Renal cortex interstitium (tissue), 11 donors: ENCODE data around the gene KLF16. TPM values are rescaled to one million over a fixed set of nuclear protein-coding genes. Genes with fewer than 3 reads are reported as not detected.

Source experiments
- DNase-seq, 11 donors: peaks; one replicate each; pipeline ENCODE4 v3.0.0-alpha.2; 2013; ENCODE audit warnings: low read depth in 9 of 11, low spot score in 4 of 11; ENCODE audit errors: extremely low read depth in 1 of 11
- polyA plus RNA-seq, 3 donors: library from polyadenylated mRNA; unstranded; fragments of 120-200 nt; gene quantifications; one replicate each; pipeline ENCODE4 v1.2.1, GENCODE V29; 2013; ENCODE audit not compliant: insufficient read length in 3 of 3

Gene KLF16
- polyA plus RNA-seq, 3 donors: 5.4 to 10.1 (median 9.5) TPM

DNA sequence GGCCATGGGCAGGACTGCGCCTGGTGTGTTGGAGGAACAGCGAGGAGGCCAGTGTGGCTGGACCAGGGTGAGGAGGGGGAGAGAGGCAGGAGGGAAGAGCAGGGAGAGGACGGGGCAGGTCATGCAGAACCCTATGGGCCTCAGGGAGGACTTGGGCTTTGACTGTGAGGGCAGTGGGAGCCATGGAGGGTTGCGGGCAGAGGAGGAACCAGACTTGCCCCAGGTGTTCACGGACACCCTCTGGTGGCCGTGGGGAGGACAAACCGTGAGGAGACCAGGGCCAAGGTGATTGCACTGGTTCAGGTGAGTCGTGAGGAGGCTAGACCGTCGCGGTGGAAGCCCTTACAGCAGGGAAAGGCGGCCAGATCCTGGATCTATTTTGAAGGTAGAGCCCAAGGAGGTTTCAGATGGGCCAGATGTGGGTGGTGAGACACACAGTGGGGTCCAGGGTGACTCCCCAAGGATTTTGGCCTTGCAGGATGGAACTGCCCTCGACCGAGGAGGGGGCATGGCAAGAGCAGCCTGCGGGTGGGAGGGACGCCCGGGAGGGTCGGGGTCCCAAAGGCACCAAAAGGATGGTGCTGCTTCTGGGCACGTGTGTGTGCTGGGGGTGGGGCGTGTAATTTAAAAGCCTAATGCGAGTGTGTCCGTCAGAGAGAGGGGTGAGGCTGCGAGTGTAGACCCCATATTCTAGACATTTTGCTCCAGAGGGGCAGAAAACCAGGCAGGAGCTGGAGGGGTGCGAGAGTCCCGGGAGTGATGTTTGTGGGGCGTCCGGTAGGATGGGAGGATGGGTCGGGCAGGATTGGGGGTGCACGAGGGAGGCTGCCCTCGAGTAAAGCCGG is 12.3 kb downstream of the KLF16 start:
- DNase-seq: no peak

DNA sequence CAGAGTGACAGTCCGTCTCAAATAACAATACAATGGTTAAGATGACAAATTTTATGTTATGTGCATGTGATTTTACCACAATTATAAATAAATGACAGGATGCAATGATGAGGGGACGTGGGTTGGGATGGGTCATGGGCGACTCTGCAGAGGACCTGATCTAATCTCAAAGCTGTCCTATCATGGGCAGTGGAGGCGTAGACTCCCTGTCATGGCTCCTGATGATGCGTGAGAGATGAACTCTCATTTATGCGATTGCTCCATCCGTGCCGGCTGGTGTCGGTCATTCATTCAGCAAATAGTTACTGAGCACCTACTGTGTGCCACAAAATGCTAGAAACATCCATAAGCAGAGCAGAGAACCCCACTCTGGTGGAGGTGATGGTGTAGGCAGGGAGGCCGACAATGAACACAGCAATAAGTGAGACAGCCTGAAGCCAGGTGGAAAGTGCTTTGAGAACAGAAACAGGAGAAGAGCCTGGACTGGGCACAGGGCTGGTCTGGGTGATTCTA is 13.4 kb downstream of the KLF16 start:
- DNase-seq: no peak

DNA sequence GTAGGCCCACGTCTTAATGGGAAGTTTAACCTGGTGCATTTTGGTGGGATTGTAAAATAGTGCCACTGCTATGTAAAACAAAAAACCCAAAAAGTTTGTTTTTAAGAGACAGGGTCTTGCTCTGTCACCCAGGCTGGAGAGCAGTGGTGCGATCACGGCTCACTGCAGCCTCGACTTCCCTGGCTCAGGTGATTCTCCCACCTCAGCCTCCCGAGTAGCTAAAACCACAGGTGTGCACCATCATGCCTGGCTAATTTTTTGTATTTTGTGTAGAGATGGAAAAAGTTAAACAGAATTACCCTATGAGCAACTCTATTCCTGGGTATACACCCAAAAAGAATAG is 14.3 kb downstream of the KLF16 start:
- no peak for DNase-seq

- DNase-seq: peak; percentile 84 to 97 (median 95)
These were observed 14.8 kb downstream of the KLF16 start, which contains the start of gene REXO1 for GRCh38 chr19:1848399-1849131. TSS of gene REXO1 (minus strand) at chr19:1848483. CDS start at chr19:1848358, 125 bp downstream.

- no peak for DNase-seq
These were observed 15.5 kb downstream of the KLF16 start for GRCh38 chr19:1847684-1848398.

DNA sequence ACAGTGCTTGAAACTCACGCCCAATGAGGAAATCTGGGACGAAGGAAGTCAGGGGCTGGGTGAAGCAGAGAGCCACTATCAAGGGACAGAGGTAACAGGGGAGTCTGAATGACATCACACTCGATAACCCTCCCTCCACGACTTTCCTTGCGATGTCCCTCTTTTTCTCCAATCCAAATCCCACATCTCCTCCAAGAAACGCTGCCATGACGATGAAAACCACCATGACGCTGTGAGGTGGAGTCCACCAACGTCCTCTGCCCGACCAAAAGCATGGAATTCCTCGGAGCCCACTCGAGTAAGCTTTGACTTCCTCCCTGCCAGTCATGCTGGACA is 16.1 kb downstream of the KLF16 start:
- no peak for DNase-seq

GRCh38 chr19:1846517-1847204 is 16.7 kb downstream of the KLF16 start:
- DNase-seq: no peak

DNA sequence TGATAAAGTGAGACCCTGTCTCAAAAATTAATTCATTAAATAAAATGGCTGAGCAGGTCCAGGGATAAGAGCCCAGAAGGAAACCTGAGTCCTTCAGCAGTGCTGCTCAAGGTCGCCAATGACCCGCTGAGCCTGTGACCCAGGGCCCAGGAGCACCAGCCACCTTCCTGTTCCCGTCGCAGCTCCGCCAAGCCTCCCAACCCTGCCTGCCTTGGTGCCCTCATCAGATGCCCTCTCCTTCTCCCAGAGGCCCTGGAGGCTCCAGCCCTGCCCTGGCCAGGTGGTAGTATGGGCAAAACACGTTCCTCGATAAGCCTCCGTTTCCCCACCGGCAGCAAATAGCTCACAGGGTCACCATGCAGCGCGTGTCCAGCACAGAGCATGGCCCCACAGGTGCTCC is 17.7 kb downstream of the KLF16 start:
- no peak for DNase-seq

GRCh38 chr19:1845125-1845515 is 18.3 kb downstream of the KLF16 start:
- no peak for DNase-seq

- no peak for DNase-seq
These were observed 18.8 kb downstream of the KLF16 start for GRCh38 chr19:1844513-1845124.

DNA sequence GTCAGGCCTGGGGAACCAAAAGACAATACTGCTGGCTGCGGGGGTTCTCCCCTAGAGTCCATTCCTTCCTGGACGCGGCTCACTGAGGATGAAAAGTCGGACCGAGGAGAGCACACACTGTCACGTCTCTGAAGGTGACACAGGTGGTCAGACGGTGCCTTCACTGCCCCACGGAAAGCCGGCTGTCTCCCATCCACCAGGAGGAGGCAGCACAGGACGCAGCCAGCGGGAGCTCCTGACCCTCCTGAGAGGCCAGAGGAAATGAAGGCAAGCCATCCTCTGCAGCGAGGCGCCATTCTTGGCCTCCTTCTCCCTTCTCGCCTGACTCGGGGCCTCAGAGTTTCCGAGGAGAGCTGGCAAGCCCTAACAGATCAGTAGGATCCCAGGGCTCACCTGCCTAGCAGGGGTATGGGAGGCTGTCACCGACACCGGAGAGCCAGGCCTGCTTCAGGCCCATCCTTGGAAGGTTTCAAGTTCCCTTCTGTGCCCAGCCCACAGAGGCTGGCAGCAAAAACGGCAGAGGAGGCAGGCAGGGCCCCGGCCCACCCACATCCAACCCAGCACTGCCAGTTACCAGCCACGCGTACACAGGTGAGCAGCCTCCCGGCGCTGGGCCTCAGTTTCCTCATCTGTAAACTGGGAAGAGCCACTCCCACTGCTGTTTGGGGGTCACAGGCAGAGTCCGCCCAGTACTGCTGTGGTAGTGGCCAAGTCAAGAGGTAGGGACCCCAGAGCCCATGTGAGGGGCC is 19.6 kb downstream of the KLF16 start:
- no peak for DNase-seq

GRCh38 chr19:1843116-1843515 is 20.3 kb downstream of the KLF16 start:
- DNase-seq: no peak

- DNase-seq: no peak
These were observed 22.0 kb downstream of the KLF16 start for GRCh38 chr19:1841209-1841924.

- DNase-seq: no peak
These were observed 22.8 kb downstream of the KLF16 start for GRCh38 chr19:1840541-1841115.

GRCh38 chr19:1839658-1840540 is 23.5 kb downstream of the KLF16 start:
- DNase-seq: no peak

- no peak for DNase-seq
These were observed 25.7 kb downstream of the KLF16 start for GRCh38 chr19:1837625-1838105.
